Measurements from ENCODE around the gene MAFB.

DNA sequence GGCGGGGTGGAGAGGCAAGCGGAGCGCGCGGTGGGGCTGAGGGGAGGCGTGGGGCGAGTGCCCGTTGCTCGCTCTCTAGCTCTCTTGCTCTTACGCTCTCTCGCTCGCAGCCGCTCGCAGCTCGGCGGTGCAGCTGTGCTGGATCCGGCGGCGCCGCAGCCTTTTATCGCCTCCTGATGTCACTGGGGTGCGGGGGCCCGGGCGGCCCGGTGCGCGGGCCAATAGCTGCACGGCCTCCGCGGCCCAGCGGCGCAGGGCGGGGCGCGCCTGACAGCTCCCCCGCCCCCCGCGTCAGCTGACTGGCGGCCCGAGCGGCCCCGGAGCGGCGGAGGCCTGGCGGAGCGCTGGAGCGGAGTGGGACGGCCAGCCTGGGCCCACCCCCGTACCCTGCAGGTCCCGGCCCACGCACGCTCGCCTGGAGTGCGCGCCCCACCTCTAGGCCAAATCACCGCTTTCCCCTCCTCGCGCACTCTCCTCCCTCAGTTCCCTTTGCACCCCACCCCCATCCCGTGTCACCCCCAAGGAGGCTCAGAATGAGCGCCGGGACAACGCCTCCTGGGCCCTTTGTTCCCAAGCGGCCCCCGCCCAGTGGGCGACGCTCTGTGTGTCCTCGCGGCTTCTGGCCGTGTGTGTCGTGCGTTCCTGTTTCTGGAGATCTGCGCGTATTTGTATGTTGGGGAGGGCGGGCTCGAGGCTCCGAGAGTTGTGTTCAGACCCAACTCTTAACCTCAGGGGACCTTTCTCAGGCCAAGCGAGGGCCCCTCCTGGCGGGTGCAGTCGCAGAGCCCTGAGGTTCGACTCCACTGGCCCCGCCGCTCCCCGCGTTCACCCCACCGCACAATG is at the start of gene MAFB:
- TF ChIP-seq POLR2A (IDR thresholded peaks at IDR 0.05; ENCODE audit: low read depth, low read length) (no peak), TAF1 (IDR thresholded peaks at IDR 0.05; ENCODE audit: low read depth, low read length) (no peak), POU2F2 (IDR thresholded peaks at IDR 0.05; ENCODE audit: low read depth, low read length) (no peak), POLR2AphosphoS5 (IDR thresholded peaks at IDR 0.05; ENCODE audit: low read depth, low read length) (no peak)

Data from GM12891 (cell line).